HEK293T (cell line): Measurements from ENCODE around the gene RGS7.
"Not testable (repeated sequence)": the region's sequence is repeated elsewhere in the genome, so short reads cannot be mapped to it uniquely, and the experiment has no call there.

ENCODE experiments used
- ARNT ChIP-seq: fragments of 450-650 bp; IDR thresholded peaks from 2 replicates; pipeline ENCODE4 v1.6.1; 2017; ENCODE audit warnings: mild to moderate bottlenecking
- NFRKB ChIP-seq: fragments of 450-650 bp; IDR thresholded peaks from 2 replicates; pipeline ENCODE4 v1.6.1; 2016; ENCODE audit warnings: mild to moderate bottlenecking, moderate library complexity
- SP1 ChIP-seq: fragments of 450-650 bp; IDR thresholded peaks from 2 replicates; pipeline ENCODE4 v1.6.1; 2017

- not testable (repeated sequence) for TF ChIP-seq NFRKB, SP1, ARNT
Observed at GRCh38 chr1:240762471-240762987, 594.5 kb downstream of the RGS7 start.
